WI38 (cell line): Measurements from ENCODE around the gene PPP2R5A.

Experiments
- H3K4me3 ChIP-seq: 2 replicates; pipeline ENCODE4 v1.5.1; 2011; ENCODE audit warnings: low read depth, mild to moderate bottlenecking, control low read depth, low read length
- CTCF ChIP-seq: IDR thresholded peaks from 2 replicates; pipeline ENCODE4 v1.5.1; 2012; ENCODE audit warnings: low read depth, mild to moderate bottlenecking, control low read depth, low read length

The PPP2R5A gene

GRCh38 chr1:212269306-212269705 lies 15.9 kb upstream of the PPP2R5A start:
- no peak overlapping the region for H3K4me3 ChIP-seq
- TF ChIP-seq CTCF = no peak

GRCh38 chr1:212270564-212270963 lies 14.6 kb upstream of the PPP2R5A start:
- no peak overlapping the region for H3K4me3 ChIP-seq
- TF ChIP-seq CTCF = no peak

GRCh38 chr1:212271234-212271633 lies 14.0 kb upstream of the PPP2R5A start:
- H3K4me3 ChIP-seq = no peak overlapping the region
- no peak for TF ChIP-seq CTCF

- H3K4me3 ChIP-seq = no peak overlapping the region
These were observed 13.3 kb upstream of the PPP2R5A start for GRCh38 chr1:212271823-212272485.

GRCh38 chr1:212281590-212281989 lies 3.6 kb upstream of the PPP2R5A start:
- TF ChIP-seq CTCF = no peak
- no peak overlapping the region for H3K4me3 ChIP-seq

More at GRCh38 chr1:212271823-212272485, 13.3 kb upstream of the PPP2R5A start:
- no peak for TF ChIP-seq CTCF

GRCh38 chr1:212283741-212284140 lies 1.5 kb upstream of the PPP2R5A start:
- H3K4me3 ChIP-seq = no peak overlapping the region
- TF ChIP-seq CTCF = no peak

- H3K4me3 ChIP-seq = peak overlapping the region; percentile 88
- TF ChIP-seq CTCF = no peak
These were observed 872 bp upstream of the PPP2R5A start for GRCh38 chr1:212284332-212284743.
